ENCODE data around the gene THSD4. TPM values are rescaled to one million over a fixed set of nuclear protein-coding genes. Genes with fewer than 3 reads are reported as not detected.

Gene THSD4
- total RNA-seq, 2 experiments from 2014 or later = not detected

DNA sequence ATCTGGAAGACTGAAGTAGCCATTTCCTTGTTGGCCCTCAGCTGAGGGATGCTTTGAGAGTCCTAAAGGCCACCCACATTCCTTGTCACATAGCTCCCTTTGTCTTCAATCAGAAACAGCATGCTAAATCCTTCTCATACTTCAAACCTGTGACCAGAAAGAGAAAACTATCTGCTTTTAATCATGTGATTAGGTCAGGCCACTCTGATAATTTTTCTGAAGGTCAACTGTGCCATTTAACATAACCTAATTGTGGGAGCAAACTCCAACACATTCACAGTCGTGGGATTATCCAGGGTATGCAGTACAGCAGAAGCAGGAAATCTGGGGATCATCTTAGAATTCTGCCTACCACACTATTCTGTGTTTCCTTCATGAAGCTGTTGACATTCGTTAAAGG lies 471.2 kb downstream of the THSD4 start:
- no peak for DNase-seq
- Mint-ChIP-seq H3K27me3 (peaks cover 21% of the 10 kb centered on the region), H3K4me1 (ENCODE audit: low read depth) (no peaks in the 10 kb centered on the region), H3K4me3 (no peak overlapping the region), H3K9me3 (peaks cover 17% of the 10 kb centered on the region), H3K36me3 (peaks cover 5% of the 10 kb centered on the region), H3K27ac (no peak overlapping the region)
- intact Hi-C loops (cut with micrococcal nuclease) = no loop called here
- ChIA-PET CTCF (no interaction called here), POLR2A (no interaction called here)

DNA sequence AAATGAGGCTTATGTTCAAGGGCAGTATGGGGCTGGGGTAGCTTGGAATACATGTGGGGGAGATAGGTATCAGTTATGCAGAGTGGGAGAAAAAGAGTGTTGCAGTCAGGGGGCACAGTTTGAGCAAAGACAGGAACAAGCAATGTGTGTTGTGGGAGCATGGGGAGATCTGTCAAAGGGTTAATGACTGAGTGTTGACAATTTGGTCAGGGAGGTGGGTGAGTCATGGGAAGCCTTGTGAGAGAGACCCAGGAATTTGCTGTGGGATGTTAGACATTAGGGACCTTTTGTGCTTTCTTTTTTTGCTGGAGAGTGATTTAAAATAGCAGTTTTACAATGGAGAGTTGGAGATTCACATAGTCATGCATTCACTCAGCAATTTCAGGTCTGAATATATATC lies 473.5 kb downstream of the THSD4 start:
- CTCF ChIA-PET = no interaction called here

DNA sequence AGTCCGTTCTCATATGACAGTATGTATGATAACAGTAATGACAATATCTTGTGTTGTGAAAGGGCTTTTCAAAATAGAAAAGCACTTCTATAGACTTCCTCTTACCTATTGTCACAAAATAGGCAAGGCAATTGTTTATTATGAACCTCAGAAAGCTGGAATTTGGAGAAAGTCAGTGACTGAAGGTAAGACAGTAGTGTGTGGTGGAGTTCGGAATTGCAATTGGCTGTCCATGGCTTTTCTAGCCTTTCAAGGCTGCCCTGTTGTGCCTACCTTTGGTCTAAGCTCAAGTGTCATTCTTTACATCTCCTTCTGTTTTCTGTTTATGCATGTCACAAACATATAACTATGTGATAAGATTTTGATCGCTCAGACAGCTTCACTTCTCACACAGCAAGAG lies 475.8 kb downstream of the THSD4 start:
- Mint-ChIP-seq H3K27ac (no peak overlapping the region), H3K4me3 (no peak overlapping the region), H3K4me1 (ENCODE audit: low read depth) (no peaks in the 10 kb centered on the region), H3K27me3 (peaks cover 12% of the 10 kb centered on the region), H3K9me3 (peaks cover 6% of the 10 kb centered on the region), H3K36me3 (no peaks in the 10 kb centered on the region)
- intact Hi-C loops (cut with micrococcal nuclease) = no loop called here
- no peak for DNase-seq
- CTCF ChIA-PET = no interaction called here
- POLR2A ChIA-PET = no interaction called here

More for the DNA sequence above, 473.5 kb downstream of the THSD4 start:
- Mint-ChIP-seq H3K9me3 (peaks cover 17% of the 10 kb centered on the region), H3K36me3 (peaks cover 5% of the 10 kb centered on the region), H3K27ac (no peak overlapping the region), H3K4me3 (no peak overlapping the region), H3K4me1 (ENCODE audit: low read depth) (no peaks in the 10 kb centered on the region), H3K27me3 (peaks cover 19% of the 10 kb centered on the region)
- no peak for DNase-seq
- POLR2A ChIA-PET = no interaction called here
- intact Hi-C loops (cut with micrococcal nuclease) = no loop called here

DNA sequence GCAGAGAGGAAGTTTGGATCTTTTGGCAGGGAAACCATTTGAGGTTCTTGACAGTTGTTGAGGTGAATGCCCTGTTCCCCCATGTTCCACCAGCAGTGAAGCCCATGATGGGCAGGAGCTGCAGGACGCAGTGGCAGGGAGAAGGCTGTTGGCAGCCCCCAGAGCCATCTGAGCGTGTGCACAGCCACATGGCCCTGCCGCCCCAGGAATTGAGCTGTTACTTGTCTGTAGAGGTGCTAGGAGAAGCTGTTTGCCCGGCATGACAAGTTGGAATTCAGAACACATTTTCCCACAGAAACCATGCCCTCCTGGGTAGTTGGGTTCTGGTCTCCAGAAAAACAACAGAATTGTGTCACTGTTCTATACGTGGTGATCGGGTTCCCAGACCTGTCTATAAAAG lies 476.9 kb downstream of the THSD4 start:
- Mint-ChIP-seq H3K9me3 (no peaks in the 10 kb centered on the region), H3K4me1 (ENCODE audit: low read depth) (no peaks in the 10 kb centered on the region), H3K27me3 (peaks cover 12% of the 10 kb centered on the region), H3K4me3 (no peak overlapping the region), H3K27ac (no peak overlapping the region), H3K36me3 (no peaks in the 10 kb centered on the region)
- intact Hi-C loops (cut with micrococcal nuclease) = no loop called here
- POLR2A ChIA-PET = no interaction called here
- DNase-seq = no peak
- CTCF ChIA-PET = no interaction called here

DNA sequence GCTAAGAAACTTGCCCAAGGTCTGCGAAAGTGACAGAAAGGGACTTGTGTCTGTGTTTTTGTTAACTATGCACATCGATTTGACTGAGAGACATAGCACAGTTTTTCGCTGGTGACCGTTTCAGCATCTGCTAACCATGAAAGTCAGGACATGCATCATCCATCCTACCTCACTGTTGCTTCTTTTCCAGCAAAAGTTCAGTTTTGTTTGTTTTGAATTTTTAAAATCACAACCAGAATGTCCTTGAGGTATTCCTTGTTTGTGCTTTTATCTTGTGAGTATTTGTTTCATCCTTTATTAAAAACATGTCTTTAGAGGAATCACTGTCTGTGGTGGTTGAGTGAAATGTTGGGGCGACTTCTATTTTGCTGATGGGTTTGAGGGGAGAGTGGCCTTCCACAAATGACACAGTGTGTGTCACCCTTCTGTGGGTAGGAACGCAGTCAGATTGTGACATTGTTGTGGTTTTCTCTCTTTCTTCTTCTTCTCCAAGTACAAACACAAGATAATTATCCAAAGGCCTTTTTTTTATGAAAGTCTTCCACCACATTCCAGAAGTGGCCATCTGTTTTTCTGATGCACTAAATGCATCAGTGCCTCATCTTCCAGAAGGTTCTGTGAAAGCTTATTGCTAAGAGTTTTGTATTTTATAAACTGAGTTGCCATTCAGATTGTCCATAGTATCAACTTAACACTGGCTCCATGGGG lies 480.7 kb downstream of the THSD4 start:
- Mint-ChIP-seq H3K9me3 (no peaks in the 10 kb centered on the region), H3K4me1 (ENCODE audit: low read depth) (no peaks in the 10 kb centered on the region), H3K27ac (no peak overlapping the region), H3K36me3 (no peaks in the 10 kb centered on the region), H3K27me3 (peaks cover 1% of the 10 kb centered on the region), H3K4me3 (no peak overlapping the region)
- POLR2A ChIA-PET = no interaction called here
- CTCF ChIA-PET = interaction anchor here (1.6 kb wide), 1 partner anchor 135 kb away, joined by 3 read pairs; no protein-coding TSS in a partner anchor
- intact Hi-C loops (cut with micrococcal nuclease) = no loop called here
- no peak for DNase-seq

DNA sequence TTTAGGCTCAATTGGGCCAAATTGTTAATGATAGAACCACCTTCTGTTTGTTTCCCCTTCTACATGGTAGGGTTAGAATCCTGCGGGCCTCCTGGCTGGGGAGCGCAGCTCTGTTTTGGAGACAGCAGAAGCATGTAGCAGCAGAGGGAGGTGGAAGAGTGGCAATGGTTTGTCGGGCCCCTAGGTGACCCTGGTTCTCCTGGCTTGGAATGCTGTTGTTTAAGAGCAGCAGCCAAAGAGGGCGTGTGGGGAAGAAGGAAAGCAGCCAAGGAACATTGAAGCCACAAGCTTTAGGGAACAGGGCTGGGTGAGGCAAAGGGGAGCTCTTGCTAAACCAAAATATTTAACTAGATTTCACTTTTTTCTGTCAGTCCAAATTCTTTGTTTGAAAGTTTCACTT lies 481.4 kb downstream of the THSD4 start:
- H3K4me3 Mint-ChIP-seq = no peak overlapping the region
- CTCF ChIA-PET = no interaction called here
- no peaks in the 10 kb centered on the region for H3K36me3 Mint-ChIP-seq
- peaks cover 1% of the 10 kb centered on the region for H3K27me3 Mint-ChIP-seq
- intact Hi-C loops (cut with micrococcal nuclease) = no loop called here
- no peaks in the 10 kb centered on the region for H3K9me3 Mint-ChIP-seq
- no peak for DNase-seq
- POLR2A ChIA-PET = no interaction called here
- H3K27ac Mint-ChIP-seq = no peak overlapping the region
- no peaks in the 10 kb centered on the region for H3K4me1 Mint-ChIP-seq (ENCODE audit: low read depth)

DNA sequence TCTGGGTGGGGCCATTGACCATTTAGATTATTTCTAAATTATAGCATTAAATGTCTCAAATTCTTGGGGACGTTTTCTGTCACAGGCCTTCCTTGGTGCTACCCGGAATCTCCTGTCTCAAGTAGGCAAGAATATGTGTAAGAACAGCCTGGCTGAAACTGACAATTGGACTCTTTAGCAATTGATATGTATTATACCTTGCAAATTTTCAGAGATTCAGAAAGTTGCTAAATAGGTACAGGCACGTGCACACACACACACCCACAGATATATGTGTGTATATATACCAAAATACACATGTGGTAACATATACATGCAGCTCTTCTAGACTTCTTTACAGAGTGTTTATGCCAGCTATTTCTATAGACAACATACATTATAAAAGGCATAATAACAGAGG lies 481.9 kb downstream of the THSD4 start:
- DNase-seq = no peak
- no peaks in the 10 kb centered on the region for H3K9me3 Mint-ChIP-seq
- POLR2A ChIA-PET = no interaction called here
- no peaks in the 10 kb centered on the region for H3K36me3 Mint-ChIP-seq
- no peak overlapping the region for H3K27ac Mint-ChIP-seq
- intact Hi-C loops (cut with micrococcal nuclease) = no loop called here
- no peaks in the 10 kb centered on the region for H3K4me1 Mint-ChIP-seq (ENCODE audit: low read depth)
- CTCF ChIA-PET = no interaction called here
- no peaks in the 10 kb centered on the region for H3K27me3 Mint-ChIP-seq
- H3K4me3 Mint-ChIP-seq = no peak overlapping the region

DNA sequence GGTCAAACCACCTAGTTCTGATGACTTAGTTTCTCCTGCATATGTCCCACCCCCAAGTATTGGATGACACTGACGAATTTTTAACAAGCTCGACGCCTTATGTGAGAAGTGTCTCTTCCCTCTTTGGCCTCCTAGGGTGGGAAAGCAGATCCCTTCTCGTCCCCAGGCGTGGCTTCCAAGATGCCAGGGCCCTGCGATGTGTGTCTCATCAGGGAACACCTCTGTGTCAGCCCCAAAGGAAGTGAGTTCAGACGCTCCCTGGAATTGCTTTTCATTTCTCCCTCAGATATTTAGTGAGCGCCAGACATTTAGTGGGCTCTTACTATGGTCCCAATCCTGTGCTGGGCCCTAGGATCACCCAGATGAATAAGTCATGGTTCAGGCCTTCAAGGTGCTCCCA lies 482.4 kb downstream of the THSD4 start:
- POLR2A ChIA-PET = no interaction called here
- no peak overlapping the region for H3K4me3 Mint-ChIP-seq
- no peaks in the 10 kb centered on the region for H3K36me3 Mint-ChIP-seq
- no peaks in the 10 kb centered on the region for H3K27me3 Mint-ChIP-seq
- no peaks in the 10 kb centered on the region for H3K4me1 Mint-ChIP-seq (ENCODE audit: low read depth)
- intact Hi-C loops (cut with micrococcal nuclease) = no loop called here
- CTCF ChIA-PET = no interaction called here
- no peaks in the 10 kb centered on the region for H3K9me3 Mint-ChIP-seq
- H3K27ac Mint-ChIP-seq = no peak overlapping the region
- DNase-seq = no peak

DNA sequence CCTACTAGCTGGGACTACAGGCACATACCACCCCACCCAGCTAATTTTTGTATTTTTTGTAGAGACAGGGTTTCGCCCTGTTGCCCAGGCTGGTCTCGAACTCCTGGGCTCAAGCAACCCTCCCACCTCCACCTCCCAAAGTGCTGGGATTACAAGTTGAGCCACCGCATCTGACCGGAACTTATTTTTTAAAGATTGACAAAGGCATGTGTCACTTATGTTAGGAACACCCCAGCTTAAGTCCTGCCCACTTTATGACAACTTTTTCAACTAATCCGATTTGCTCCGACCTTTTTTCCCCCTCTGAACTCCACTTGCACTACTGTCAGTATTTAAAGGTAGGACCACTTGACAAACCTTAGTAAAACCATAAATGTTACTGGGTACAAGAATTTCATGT lies 483.5 kb downstream of the THSD4 start:
- POLR2A ChIA-PET = no interaction called here
- Mint-ChIP-seq H3K27ac (no peak overlapping the region), H3K9me3 (no peaks in the 10 kb centered on the region), H3K4me1 (ENCODE audit: low read depth) (no peaks in the 10 kb centered on the region), H3K36me3 (no peaks in the 10 kb centered on the region), H3K4me3 (no peak overlapping the region), H3K27me3 (no peaks in the 10 kb centered on the region)
- no peak for DNase-seq
- CTCF ChIA-PET = no interaction called here
- intact Hi-C loops (cut with micrococcal nuclease) = no loop called here

DNA sequence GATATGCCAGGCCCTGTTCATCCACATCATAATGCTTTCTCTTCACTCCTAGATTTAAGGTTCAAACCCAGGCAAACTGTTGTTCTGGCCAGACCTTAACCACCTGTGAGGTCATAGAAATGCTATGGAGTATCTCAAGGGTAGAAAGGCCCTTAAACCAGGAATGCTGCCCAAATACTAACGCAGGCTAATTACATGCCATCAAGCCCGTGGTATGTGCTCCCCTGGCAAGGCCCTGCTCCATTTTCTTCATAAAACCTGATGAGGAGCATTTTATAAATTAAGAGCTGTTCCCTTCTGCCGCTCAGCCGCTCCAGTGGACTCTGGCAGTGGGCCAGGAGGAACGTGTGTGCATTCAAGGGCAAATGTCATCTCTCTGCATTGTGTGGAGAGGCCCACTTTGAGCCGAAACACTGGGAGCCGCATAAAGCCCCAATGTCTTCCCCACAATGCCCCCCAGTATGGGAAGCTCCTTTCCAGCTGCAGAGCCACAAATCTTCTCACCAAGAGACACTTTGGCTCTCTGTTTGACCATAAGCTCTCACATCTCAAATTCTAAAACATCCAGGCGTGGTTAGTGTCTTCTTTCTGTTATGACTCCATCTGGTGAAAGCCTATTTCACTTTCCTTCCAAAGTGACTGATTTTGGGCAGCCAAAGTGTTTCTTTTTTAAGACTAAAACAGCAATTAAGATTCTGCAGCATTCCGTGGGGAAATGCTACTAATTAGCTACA lies 484.3 kb downstream of the THSD4 start:
- CTCF ChIA-PET = no interaction called here
- Mint-ChIP-seq H3K4me1 (ENCODE audit: low read depth) (no peaks in the 10 kb centered on the region), H3K27me3 (no peaks in the 10 kb centered on the region), H3K36me3 (no peaks in the 10 kb centered on the region), H3K9me3 (peaks cover 4% of the 10 kb centered on the region), H3K4me3 (no peak overlapping the region), H3K27ac (no peak overlapping the region)
- POLR2A ChIA-PET = no interaction called here
- DNase-seq = no peak
- intact Hi-C loops (cut with micrococcal nuclease) = no loop called here

DNA sequence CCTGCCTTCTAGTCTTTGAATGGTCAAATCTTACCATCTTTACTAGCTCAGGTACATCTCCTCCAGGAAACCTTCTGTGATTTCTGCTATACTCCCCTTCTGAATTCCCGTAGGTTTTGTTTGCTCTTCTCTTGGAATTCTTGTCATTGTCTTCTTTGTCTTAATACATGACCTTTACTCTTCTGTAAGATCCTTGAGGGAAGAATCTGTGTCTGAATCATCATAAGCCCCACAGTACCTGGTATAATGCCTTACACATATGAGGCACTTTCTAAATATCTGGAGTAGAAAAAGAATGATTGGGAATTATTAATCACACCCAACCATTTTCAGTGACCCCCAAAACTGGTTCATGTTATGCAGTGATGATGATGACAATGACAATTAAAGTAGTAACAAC lies 485.0 kb downstream of the THSD4 start:
- DNase-seq = no peak
- ChIA-PET POLR2A (no interaction called here), CTCF (no interaction called here)
- Mint-ChIP-seq H3K4me1 (ENCODE audit: low read depth) (no peaks in the 10 kb centered on the region), H3K9me3 (peaks cover 8% of the 10 kb centered on the region), H3K4me3 (no peak overlapping the region), H3K36me3 (no peaks in the 10 kb centered on the region), H3K27ac (no peak overlapping the region), H3K27me3 (no peaks in the 10 kb centered on the region)
- intact Hi-C loops (cut with micrococcal nuclease) = no loop called here

DNA sequence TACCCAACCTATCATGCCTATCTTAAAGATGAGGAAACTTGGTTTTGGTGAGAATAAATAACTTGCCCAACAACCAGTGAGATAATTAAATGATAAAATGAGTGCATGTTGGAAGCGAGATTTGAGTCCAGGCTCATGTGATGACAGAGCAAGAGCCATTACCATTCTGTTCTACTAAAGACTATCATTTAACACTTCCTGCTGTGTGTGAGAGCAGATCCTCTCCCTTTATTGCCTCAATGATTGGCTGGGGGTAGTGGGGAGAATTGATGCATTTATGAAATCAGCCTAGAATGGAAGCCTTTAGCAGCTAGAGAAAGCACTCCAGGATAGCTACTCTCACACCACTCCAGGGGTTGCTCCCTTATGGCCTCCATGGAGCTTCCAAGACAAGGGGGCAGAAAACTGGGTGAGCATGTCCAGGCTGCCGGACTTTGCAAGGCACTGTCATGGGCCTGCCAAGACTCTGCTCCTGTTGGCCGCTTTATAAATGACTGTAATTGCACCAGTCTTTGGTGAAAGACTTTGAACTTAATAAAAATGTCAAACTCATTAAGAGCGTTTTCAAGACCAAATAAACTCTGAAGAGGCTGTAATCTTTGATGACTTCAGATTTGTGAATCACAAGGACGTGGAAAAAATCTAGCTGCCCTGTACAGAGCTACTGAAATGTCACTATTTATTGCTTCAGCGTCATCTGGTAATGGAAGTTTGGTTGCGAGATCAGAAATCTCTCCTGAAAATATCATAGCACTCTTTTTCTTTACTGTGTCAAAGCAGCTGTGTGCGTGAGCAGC lies 486.0 kb downstream of the THSD4 start:
- no peak overlapping the region for H3K4me3 Mint-ChIP-seq
- no peaks in the 10 kb centered on the region for H3K4me1 Mint-ChIP-seq (ENCODE audit: low read depth)
- H3K27ac Mint-ChIP-seq = no peak overlapping the region
- DNase-seq = no peak
- ChIA-PET CTCF (no interaction called here), POLR2A (interaction anchor here (1.1 kb wide), 1 partner anchor 15 kb away, joined by 3 read pairs; no protein-coding TSS in a partner anchor)
- H3K27me3 Mint-ChIP-seq = no peaks in the 10 kb centered on the region
- peaks cover 8% of the 10 kb centered on the region for H3K9me3 Mint-ChIP-seq
- intact Hi-C loops (cut with micrococcal nuclease) = no loop called here
- no peaks in the 10 kb centered on the region for H3K36me3 Mint-ChIP-seq

All from activated CD4-positive, alpha-beta memory T cell treated with anti-CD3 and anti-CD28 coated beads for 36 hours (primary cell).